Subcutaneous abdominal adipose tissue (tissue), 5 donors: ENCODE data around the gene FOXO3.

Experiments used
- H3K27ac ChIP-seq: one replicate; pipeline ENCODE4 v1.7.0; 2013; ENCODE audit warnings: low read depth, mild to moderate bottlenecking, inconsistent platforms, low read length, moderate library complexity
- H3K27me3 ChIP-seq, 5 donors: one replicate each; pipeline ENCODE4 v1.7.0; 2013; ENCODE audit warnings: low read length in 5 of 5, inconsistent platforms in 1 of 5; ENCODE audit not compliant: control insufficient read depth in 5 of 5, insufficient read depth in 4 of 5
- H3K36me3 ChIP-seq, 5 donors: one replicate each; pipeline ENCODE4 v1.7.0; 2013; ENCODE audit warnings: low read length in 5 of 5; ENCODE audit not compliant: control insufficient read depth in 5 of 5, insufficient read depth in 5 of 5
- H3K4me1 ChIP-seq, 5 donors: one replicate each; pipeline ENCODE4 v1.7.0; 2013; ENCODE audit warnings: low read length in 5 of 5, mild to moderate bottlenecking in 3 of 5, moderate library complexity in 1 of 5; ENCODE audit not compliant: control insufficient read depth in 5 of 5, insufficient read depth in 5 of 5
- H3K4me3 ChIP-seq, 5 donors: one replicate each; pipeline ENCODE4 v1.7.0; 2013; ENCODE audit warnings: low read length in 5 of 5, low read depth in 1 of 5
- H3K9ac ChIP-seq, 5 donors: one replicate each; pipeline ENCODE4 v1.7.0; 2013; ENCODE audit warnings: low read length in 5 of 5, mild to moderate bottlenecking in 4 of 5, moderate library complexity in 3 of 5
- H3K9me3 ChIP-seq, 5 donors: one replicate each; pipeline ENCODE4 v1.7.0; 2013; ENCODE audit warnings: low read length in 5 of 5; ENCODE audit not compliant: control insufficient read depth in 5 of 5
- donor health status: healthy.
- donor health status: healthy.
- donor health status: healthy.
- donor health status: healthy.
- donor health status: healthy.

FOXO3 gene

GRCh38 chr6:108582618-108583017, 21.9 kb downstream of the FOXO3 start:
- Histone ChIP-seq H3K27ac (peak overlapping the region; percentile 87), H3K36me3 (peaks cover 0 to 16% (median 10%) of the 10 kb centered on the region in 5 donors), H3K9ac (no peak overlapping the region), H3K9me3 (no peaks in the 10 kb centered on the region), H3K27me3 (no peaks in the 10 kb centered on the region), H3K4me3 (no peak overlapping the region), H3K4me1 (peaks cover 1 to 79% (median 69%) of the 10 kb centered on the region in 5 donors)

- Histone ChIP-seq H3K9ac (no peak overlapping the region), H3K27me3 (no peaks in the 10 kb centered on the region), H3K36me3 (peaks cover 0 to 2% (median under 1%) of the 10 kb centered on the region in 5 donors), H3K27ac (no peak overlapping the region), H3K4me3 (no peak overlapping the region), H3K9me3 (no peaks in the 10 kb centered on the region), H3K4me1 (peaks cover 8 to 89% (median 78%) of the 10 kb centered on the region in 5 donors)
Observed at GRCh38 chr6:108584323-108584722, 23.6 kb downstream of the FOXO3 start.

- Histone ChIP-seq H3K27ac (peak overlapping the region; percentile 24), H3K27me3 (no peaks in the 10 kb centered on the region), H3K36me3 (no peaks in the 10 kb centered on the region), H3K4me3 (no peak overlapping the region), H3K9ac (no peak overlapping the region), H3K4me1 (peaks cover 15 to 93% (median 80%) of the 10 kb centered on the region in 5 donors), H3K9me3 (no peaks in the 10 kb centered on the region)
Observed at GRCh38 chr6:108585359-108585758, 24.6 kb downstream of the FOXO3 start.

- H3K4me1 ChIP-seq: peaks cover 17 to 93% (median 79%) of the 10 kb centered on the region in 5 donors
- H3K36me3 ChIP-seq: no peaks in the 10 kb centered on the region
- no peak overlapping the region for H3K4me3 ChIP-seq
- no peak overlapping the region for H3K9ac ChIP-seq
- H3K27ac ChIP-seq: peak overlapping the region; percentile 24
- no peaks in the 10 kb centered on the region for H3K27me3 ChIP-seq
- no peaks in the 10 kb centered on the region for H3K9me3 ChIP-seq
Observed at GRCh38 chr6:108585921-108586536, 25.3 kb downstream of the FOXO3 start.

- Histone ChIP-seq H3K36me3 (no peaks in the 10 kb centered on the region), H3K9ac (no peak overlapping the region), H3K27ac (peak overlapping the region; percentile 25), H3K27me3 (no peaks in the 10 kb centered on the region), H3K9me3 (no peaks in the 10 kb centered on the region), H3K4me3 (no peak overlapping the region), H3K4me1 (peaks cover 24 to 93% (median 79%) of the 10 kb centered on the region in 5 donors)
Observed at GRCh38 chr6:108587258-108588059, 26.7 kb downstream of the FOXO3 start.

- Histone ChIP-seq H3K27ac (peak overlapping the region; percentile 86), H3K36me3 (no peaks in the 10 kb centered on the region), H3K27me3 (no peaks in the 10 kb centered on the region), H3K9me3 (no peaks in the 10 kb centered on the region), H3K4me3 (peak overlapping the region in 2 of 5 donors; percentile 0 to 30), H3K9ac (no peak overlapping the region), H3K4me1 (peaks cover 24 to 92% (median 78%) of the 10 kb centered on the region in 5 donors)
Observed at GRCh38 chr6:108588586-108588985, 27.9 kb downstream of the FOXO3 start.

GRCh38 chr6:108589244-108589791, 28.6 kb downstream of the FOXO3 start:
- H3K4me1 ChIP-seq: peaks cover 24 to 92% (median 75%) of the 10 kb centered on the region in 5 donors
- H3K27me3 ChIP-seq: no peaks in the 10 kb centered on the region
- H3K36me3 ChIP-seq: no peaks in the 10 kb centered on the region
- H3K9ac ChIP-seq: peak overlapping the region in 3 of 5 donors; percentile 28 to 33 (median 28)
- H3K27ac ChIP-seq: peak overlapping the region; percentile 86
- peak overlapping the region in 4 of 5 donors; percentile 5 to 30 (median 20) for H3K4me3 ChIP-seq
- no peaks in the 10 kb centered on the region for H3K9me3 ChIP-seq

GRCh38 chr6:108591040-108591816, 30.5 kb downstream of the FOXO3 start:
- H3K9ac ChIP-seq: peak overlapping the region in 2 of 5 donors; percentile 20 to 51
- H3K27me3 ChIP-seq: no peaks in the 10 kb centered on the region
- no peaks in the 10 kb centered on the region for H3K9me3 ChIP-seq
- H3K27ac ChIP-seq: peak overlapping the region; percentile 86
- no peaks in the 10 kb centered on the region for H3K36me3 ChIP-seq
- no peak overlapping the region for H3K4me3 ChIP-seq
- peaks cover 24 to 87% (median 70%) of the 10 kb centered on the region in 5 donors for H3K4me1 ChIP-seq

GRCh38 chr6:108592371-108593337, 31.9 kb downstream of the FOXO3 start:
- Histone ChIP-seq H3K4me1 (peaks cover 24 to 89% (median 77%) of the 10 kb centered on the region in 5 donors), H3K36me3 (no peaks in the 10 kb centered on the region), H3K4me3 (no peak overlapping the region), H3K27me3 (no peaks in the 10 kb centered on the region), H3K27ac (peak overlapping the region; percentile 86), H3K9ac (peak overlapping the region in 1 of 5 donors; percentile 69), H3K9me3 (no peaks in the 10 kb centered on the region)
